MM.1S (cell line): Measurements from ENCODE around the gene SCO2.
A peak's percentile ranks its signal among the peaks of the same experiment; 100 is the strongest.

Source experiments
- DNase-seq: peaks from one replicate; pipeline ENCODE4 v3.0.0-alpha.2; 2015
- H2AFZ ChIP-seq: fragments of 300-600 bp; sonication (generic); 2 replicates; pipeline ENCODE4 v1.6.0; 2016; ENCODE audit warnings: antibody characterized with exemption, low read length
- H3F3A ChIP-seq: fragments of 300-600 bp; sonication (generic); 2 replicates; pipeline ENCODE4 v1.6.1; 2016; ENCODE audit warnings: mild to moderate bottlenecking, antibody characterized with exemption, low read length, moderate library complexity, mixed read lengths; ENCODE audit not compliant: insufficient read depth
- H3K27ac ChIP-seq: fragments of 300-600 bp; sonication (generic); 2 replicates; pipeline ENCODE4 v1.5.1; 2016; ENCODE audit warnings: mild to moderate bottlenecking, low read length
- H3K27me3 ChIP-seq: fragments of 300-600 bp; sonication (generic); replicated peaks from 2 replicates; pipeline ENCODE4 v1.6.0; 2016; ENCODE audit warnings: low read length; ENCODE audit not compliant: insufficient read depth
- H3K36me3 ChIP-seq: fragments of 300-600 bp; sonication (generic); replicated peaks from 2 replicates; pipeline ENCODE4 v1.6.1; 2016; ENCODE audit warnings: mild to moderate bottlenecking, low read length, mixed read lengths; ENCODE audit not compliant: insufficient read depth
- H3K4me1 ChIP-seq: fragments of 300-600 bp; sonication (generic); 2 replicates; pipeline ENCODE4 v1.6.1; 2016; ENCODE audit warnings: low read length, mixed read lengths
- H3K4me2 ChIP-seq: fragments of 300-600 bp; sonication (generic); 2 replicates; pipeline ENCODE4 v1.6.0; 2016; ENCODE audit warnings: low read depth, low read length
- H3K4me3 ChIP-seq: fragments of 300-600 bp; sonication (generic); 2 replicates; pipeline ENCODE4 v1.5.1; 2016; ENCODE audit warnings: low read length, mixed read lengths
- H3K79me2 ChIP-seq: fragments of 300-600 bp; sonication (generic); 2 replicates; pipeline ENCODE4 v1.6.1; 2016; ENCODE audit warnings: mixed run types, low read length, mixed read lengths
- H3K9ac ChIP-seq: fragments of 300-600 bp; sonication (generic); 2 replicates; pipeline ENCODE4 v1.6.1; 2016; ENCODE audit warnings: low read length, mixed read lengths
- H3K9me2 ChIP-seq: fragments of 300-600 bp; sonication (generic); replicated peaks from 2 replicates; pipeline ENCODE4 v1.6.1; 2016; ENCODE audit warnings: mild to moderate bottlenecking, low read length, mixed read lengths; ENCODE audit not compliant: insufficient read depth
- H3K9me3 ChIP-seq: fragments of 300-600 bp; sonication (generic); replicated peaks from 2 replicates; pipeline ENCODE4 v1.6.1; 2016; ENCODE audit warnings: mild to moderate bottlenecking, low read length, mixed read lengths; ENCODE audit not compliant: insufficient read depth
- H4K20me1 ChIP-seq: fragments of 300-600 bp; sonication (generic); 2 replicates; pipeline ENCODE4 v1.6.1; 2016; ENCODE audit warnings: mild to moderate bottlenecking, low read length, moderate library complexity, mixed read lengths; ENCODE audit not compliant: insufficient read depth
- CTCF ChIP-seq: fragments of 300-600 bp; sonication (generic); IDR thresholded peaks from 2 replicates; pipeline ENCODE4 v1.5.1; 2016; ENCODE audit warnings: antibody characterized with exemption, low read length, mixed read lengths
- EZH2 ChIP-seq: fragments of 300-600 bp; sonication (generic); optimal IDR thresholded peaks from 2 replicates; pipeline ENCODE3; 2017; ENCODE audit warnings: low read depth, mild to moderate bottlenecking, antibody characterized with exemption, low read length, mixed read lengths
- EZH2phosphoT487 ChIP-seq: fragments of 300-600 bp; sonication (generic); IDR thresholded peaks from 2 replicates; pipeline ENCODE4 v1.6.1; 2018; ENCODE audit warnings: antibody characterized with exemption, low read length

The SCO2 gene

GRCh38 chr22:50498322-50498890, 27.0 kb downstream of the SCO2 start:
- Histone ChIP-seq H3K4me2 (peak overlapping the region; percentile 49), H3K4me1 (no peaks in the 10 kb centered on the region)

GRCh38 chr22:50497093-50497492, 28.3 kb downstream of the SCO2 start:
- Histone ChIP-seq H3K9me3 (no peaks in the 10 kb centered on the region), H3K4me3 (no peak overlapping the region), H3K79me2 (no peaks in the 10 kb centered on the region), H3K36me3 (no peaks in the 10 kb centered on the region), H3K27ac (no peak overlapping the region), H2AFZ (no peak overlapping the region), H3K27me3 (no peaks in the 10 kb centered on the region), H3K4me2 (no peak overlapping the region), H4K20me1 (no peaks in the 10 kb centered on the region), H3K9me2 (no peaks in the 10 kb centered on the region), H3K4me1 (no peaks in the 10 kb centered on the region), H3F3A (peaks cover 9% of the 10 kb centered on the region; the same call in 1 of the 2 replicates), H3K9ac (no peak overlapping the region)
- TF ChIP-seq CTCF (no peak), EZH2 (no peak), EZH2phosphoT487 (no peak)
- no peak for DNase-seq

More at GRCh38 chr22:50498322-50498890, 27.0 kb downstream of the SCO2 start:
- Histone ChIP-seq H3K9me2 (no peaks in the 10 kb centered on the region), H3K27ac (no peak overlapping the region), H3K4me3 (no peak overlapping the region), H3F3A (peaks cover 9% of the 10 kb centered on the region; the same call in 1 of the 2 replicates), H4K20me1 (no peaks in the 10 kb centered on the region), H3K79me2 (no peaks in the 10 kb centered on the region), H3K36me3 (no peaks in the 10 kb centered on the region), H3K27me3 (no peaks in the 10 kb centered on the region), H3K9me3 (no peaks in the 10 kb centered on the region), H2AFZ (0 out of 2 replicates have a peak overlapping the region, but pooled peaks have one; percentile 22), H3K9ac (no peak overlapping the region)
- TF ChIP-seq EZH2: no peak
- peak; percentile 67 for TF ChIP-seq CTCF
- TF ChIP-seq EZH2phosphoT487: no peak
- DNase-seq: peak; percentile 66

GRCh38 chr22:50490531-50491308, 34.7 kb downstream of the SCO2 start:
- no peak overlapping the region for H2AFZ ChIP-seq
- H4K20me1 ChIP-seq: no peaks in the 10 kb centered on the region
- no peak for DNase-seq
- H3K79me2 ChIP-seq: no peaks in the 10 kb centered on the region
- H3K9ac ChIP-seq: no peak overlapping the region
- H3K4me3 ChIP-seq: no peak overlapping the region
- TF ChIP-seq EZH2phosphoT487 (no peak), CTCF (no peak)
- no peaks in the 10 kb centered on the region for H3K27me3 ChIP-seq
- H3K36me3 ChIP-seq: no peaks in the 10 kb centered on the region
- no peaks in the 10 kb centered on the region for H3K4me1 ChIP-seq
- no peaks in the 10 kb centered on the region for H3K9me2 ChIP-seq
- no peak overlapping the region for H3K4me2 ChIP-seq
- no peak overlapping the region for H3K27ac ChIP-seq
- H3K9me3 ChIP-seq: no peaks in the 10 kb centered on the region
- no peaks in the 10 kb centered on the region for H3F3A ChIP-seq
